Measurements from ENCODE around the gene YPEL2. TPM values are rescaled to one million over a fixed set of nuclear protein-coding genes. Genes with fewer than 3 reads are reported as not detected.

The YPEL2 gene
- total and polyA plus RNA-seq, 2 experiments from 2014 or later = 20.2 to 26.0 TPM

GRCh38 chr17:59346341-59346740, 14.9 kb downstream of the YPEL2 start:
- Histone ChIP-seq H3K79me2 (peaks cover 97% of the 10 kb centered on the region), H3K4me2 (no peak overlapping the region), H4K20me1 (ENCODE audit: insufficient read depth, poor library complexity, severe bottlenecking) (peaks cover 46% of the 10 kb centered on the region), H3K4me3 (no peak overlapping the region), H3K27me3 (no peaks in the 10 kb centered on the region), H3K9me2 (replicated peaks; ENCODE audit: insufficient read depth) (no peaks in the 10 kb centered on the region), H3K9me3 (ENCODE audit: low read depth) (no peaks in the 10 kb centered on the region), H3K4me1 (ENCODE audit: insufficient read depth) (no peaks in the 10 kb centered on the region), H2AFZ (no peak overlapping the region), H3K36me3 (replicated peaks; ENCODE audit: insufficient read depth, low read depth) (no peaks in the 10 kb centered on the region), H3K27ac (no peak overlapping the region)
- no peak for DNase-seq (ENCODE audit: low spot score)
- TF ChIP-seq EZH2 (IDR thresholded peaks at IDR 0.05; ENCODE audit: borderline replicate concordance) (no peak), EZH2phosphoT487 (IDR thresholded peaks at IDR 0.05; ENCODE audit: low read depth, severe bottlenecking, unreplicated experiment) (no peak), CTCF (IDR thresholded peaks at IDR 0.05; ENCODE audit: poor library complexity) (no peak)
- 95% methylated on average over 4 of the region's 4 CpGs for WGBS (ENCODE audit: low lambda C conversion rate, missing lambda C conversion rate)

GRCh38 chr17:59346876-59347407, 15.5 kb downstream of the YPEL2 start:
- Histone ChIP-seq H3K9me2 (replicated peaks; ENCODE audit: insufficient read depth) (no peaks in the 10 kb centered on the region), H3K36me3 (replicated peaks; ENCODE audit: insufficient read depth, low read depth) (no peaks in the 10 kb centered on the region), H3K4me2 (no peak overlapping the region), H2AFZ (no peak overlapping the region), H3K4me1 (ENCODE audit: insufficient read depth) (no peaks in the 10 kb centered on the region), H4K20me1 (ENCODE audit: insufficient read depth, poor library complexity, severe bottlenecking) (peaks cover 43% of the 10 kb centered on the region), H3K27me3 (no peaks in the 10 kb centered on the region), H3K4me3 (no peak overlapping the region), H3K79me2 (peaks cover 97% of the 10 kb centered on the region), H3K27ac (no peak overlapping the region), H3K9me3 (ENCODE audit: low read depth) (no peaks in the 10 kb centered on the region)
- TF ChIP-seq CTCF (IDR thresholded peaks at IDR 0.05; ENCODE audit: poor library complexity) = no peak
- no peak for TF ChIP-seq EZH2phosphoT487 (IDR thresholded peaks at IDR 0.05; ENCODE audit: low read depth, severe bottlenecking, unreplicated experiment)
- no peak for TF ChIP-seq EZH2 (IDR thresholded peaks at IDR 0.05; ENCODE audit: borderline replicate concordance)
- WGBS (ENCODE audit: low lambda C conversion rate, missing lambda C conversion rate) = 97% methylated on average over 6 of the region's 6 CpGs
- no peak for DNase-seq (ENCODE audit: low spot score)

- H3K36me3 ChIP-seq (replicated peaks; ENCODE audit: insufficient read depth, low read depth) = no peaks in the 10 kb centered on the region
- peaks cover 97% of the 10 kb centered on the region for H3K79me2 ChIP-seq
- DNase-seq (ENCODE audit: low spot score) = no peak
- no peak overlapping the region for H2AFZ ChIP-seq
- H3K9me2 ChIP-seq (replicated peaks; ENCODE audit: insufficient read depth) = no peaks in the 10 kb centered on the region
- H3K27ac ChIP-seq = no peak overlapping the region
- 76% methylated on average over 7 of the region's 7 CpGs for WGBS (ENCODE audit: low lambda C conversion rate, missing lambda C conversion rate)
- no peak for TF ChIP-seq CTCF (IDR thresholded peaks at IDR 0.05; ENCODE audit: poor library complexity)
- no peak for TF ChIP-seq EZH2phosphoT487 (IDR thresholded peaks at IDR 0.05; ENCODE audit: low read depth, severe bottlenecking, unreplicated experiment)
- TF ChIP-seq EZH2 (IDR thresholded peaks at IDR 0.05; ENCODE audit: borderline replicate concordance) = no peak
- peaks cover 34% of the 10 kb centered on the region for H4K20me1 ChIP-seq (ENCODE audit: insufficient read depth, poor library complexity, severe bottlenecking)
- no peak overlapping the region for H3K4me3 ChIP-seq
- H3K4me2 ChIP-seq = no peak overlapping the region
- no peaks in the 10 kb centered on the region for H3K4me1 ChIP-seq (ENCODE audit: insufficient read depth)
- H3K9me3 ChIP-seq (ENCODE audit: low read depth) = no peaks in the 10 kb centered on the region
- no peaks in the 10 kb centered on the region for H3K27me3 ChIP-seq
Observed at GRCh38 chr17:59347975-59348391, 16.5 kb downstream of the YPEL2 start.

Measured in hepatocyte (in vitro differentiated cells).